Liver (tissue), 9 donors: ENCODE measurements around the gene SLC17A9. TPM values are rescaled to one million over a fixed set of nuclear protein-coding genes. Genes with fewer than 3 reads are reported as not detected.

Experiments
- DNase-seq: peaks from one replicate; pipeline ENCODE4 v3.0.0-alpha.2; 2017; ENCODE audit warnings: low spot score
- H3K27ac ChIP-seq, 2 donors: one replicate each; pipeline ENCODE4 v1.7.0; 2013; ENCODE audit warnings: inconsistent platforms in 2 of 2, low read length in 2 of 2, control low read depth in 1 of 2, low read depth in 1 of 2, mild to moderate bottlenecking in 1 of 2
- H3K27me3 ChIP-seq, 4 donors: one replicate each; pipeline versions ENCODE4 v1.6.1 to v1.7.0; 2013; ENCODE audit warnings: low read length in 3 of 4, inconsistent platforms in 1 of 4, mild to moderate bottlenecking in 1 of 4, moderate library complexity in 1 of 4; ENCODE audit not compliant: control insufficient read depth in 4 of 4, insufficient read depth in 4 of 4
- H3K36me3 ChIP-seq, 4 donors: one replicate each; pipeline versions ENCODE4 v1.6.1 to v1.7.0; 2013; ENCODE audit warnings: low read length in 3 of 4, mild to moderate bottlenecking in 3 of 4, low read depth in 1 of 4, moderate library complexity in 1 of 4; ENCODE audit not compliant: control insufficient read depth in 4 of 4, insufficient read depth in 3 of 4
- H3K4me1 ChIP-seq, 4 donors: one replicate each; pipeline versions ENCODE4 v1.6.1 to v1.7.0; 2013; ENCODE audit warnings: low read length in 3 of 4, mild to moderate bottlenecking in 3 of 4, moderate library complexity in 1 of 4; ENCODE audit not compliant: control insufficient read depth in 4 of 4, insufficient read depth in 4 of 4
- H3K4me3 ChIP-seq, 3 donors: one replicate each; pipeline versions ENCODE4 v1.6.1 to v1.7.0; 2013; ENCODE audit warnings: low read length in 3 of 3, control low read depth in 1 of 3, low read depth in 1 of 3, mild to moderate bottlenecking in 1 of 3
- H3K9ac ChIP-seq, 2 donors: one replicate each; pipeline ENCODE4 v1.7.0; 2013; ENCODE audit warnings: low read length in 2 of 2, mild to moderate bottlenecking in 2 of 2, moderate library complexity in 2 of 2, control low read depth in 1 of 2, low read depth in 1 of 2
- H3K9me3 ChIP-seq, 4 donors: one replicate each; pipeline versions ENCODE4 v1.6.1 to v1.7.0; 2013; ENCODE audit warnings: low read length in 3 of 4; ENCODE audit not compliant: control insufficient read depth in 4 of 4
- ATF3 ChIP-seq: IDR thresholded peaks from 2 replicates; pipeline ENCODE4 v1.6.1; 2016; ENCODE audit warnings: antibody characterized with exemption
- CTCF ChIP-seq: fragments of 150-350 bp; IDR thresholded peaks from 2 replicates; pipeline ENCODE4 v1.5.1; 2017; ENCODE audit warnings: improper control_type of control experiment, low read depth, low read length; ENCODE audit not compliant: missing input control
- EGR1 ChIP-seq, 2 donors: IDR thresholded peaks; 2 replicates each; pipeline ENCODE4 v1.6.1; 2016 to 2018; ENCODE audit warnings: antibody characterized with exemption in 2 of 2, low read depth in 2 of 2
- FOXA1 ChIP-seq: IDR thresholded peaks from 2 replicates; pipeline ENCODE4 v1.6.1; 2016; ENCODE audit warnings: antibody characterized with exemption
- GABPA ChIP-seq, 2 donors: IDR thresholded peaks in 1 of 2; conservative IDR thresholded peaks in 1 of 2; 2 replicates each; pipeline ENCODE4 v1.6.1; 2016; ENCODE audit warnings: antibody characterized with exemption in 2 of 2, mild to moderate bottlenecking in 1 of 2, moderate library complexity in 1 of 2
- HNF4A ChIP-seq, 2 donors: conservative IDR thresholded peaks; 2 replicates each; pipeline ENCODE4 v1.6.1; 2016; ENCODE audit warnings: antibody characterized with exemption in 2 of 2, mild to moderate bottlenecking in 2 of 2
- HNF4G ChIP-seq: IDR thresholded peaks from 2 replicates; pipeline ENCODE4 v1.6.1; 2016; ENCODE audit warnings: antibody characterized with exemption
- JUND ChIP-seq, 2 donors: IDR thresholded peaks; 2 replicates each; pipeline ENCODE4 v1.6.1; 2016; ENCODE audit warnings: antibody characterized with exemption in 2 of 2
- MAX ChIP-seq: IDR thresholded peaks from 2 replicates; pipeline ENCODE4 v1.6.1; 2016; ENCODE audit warnings: antibody characterized with exemption
- NR2F2 ChIP-seq: IDR thresholded peaks from 2 replicates; pipeline ENCODE4 v1.6.1; 2016; ENCODE audit warnings: antibody characterized with exemption
- RAD21 ChIP-seq, 2 donors: IDR thresholded peaks; 2 replicates each; pipeline ENCODE4 v1.6.1; 2016; ENCODE audit warnings: antibody characterized with exemption in 2 of 2, mild to moderate bottlenecking in 2 of 2
- RXRA ChIP-seq, 2 donors: IDR thresholded peaks; 2 replicates each; pipeline ENCODE4 v1.6.1; 2017 to 2018; ENCODE audit warnings: antibody characterized with exemption in 2 of 2, mild to moderate bottlenecking in 1 of 2
- SP1 ChIP-seq: IDR thresholded peaks from 2 replicates; pipeline ENCODE4 v1.6.1; 2018; ENCODE audit warnings: antibody characterized with exemption, mild to moderate bottlenecking
- TAF1 ChIP-seq: conservative IDR thresholded peaks from 2 replicates; pipeline ENCODE4 v1.6.1; 2016; ENCODE audit warnings: antibody characterized with exemption, mild to moderate bottlenecking
- YY1 ChIP-seq: IDR thresholded peaks from 2 replicates; pipeline ENCODE4 v1.6.1; 2016; ENCODE audit warnings: antibody characterized with exemption, mild to moderate bottlenecking
- WGBS: extraction: QIAGEN DNeasy Blood & Tissue Kit; methylation state at CpG from one replicate; pipeline ENCODE4 v1.1.7; 2013; 5-methylcytosine and 5-hydroxymethylcytosine counted together
- polyA plus RNA-seq, 2 donors: library from polyadenylated mRNA; stranded (reverse) in 1 of 2; unstranded in 1 of 2; fragments of 200-250 nt in 1 of 2; fragments of >200 nt in 1 of 2; fragmentation: Nextera tagmentation in 1 of 2; extraction: Ambion mirVana in 1 of 2; gene quantifications; one replicate each; pipeline versions ENCODE4 v1.2.1 to v1.2.3, GENCODE V29; 2013 to 2015
- total RNA-seq, 2 donors: library from RNA; depleted of rRNA; stranded (reverse); fragments of >200 nt; gene quantifications; one replicate each; pipeline ENCODE4 v1.2.3, GENCODE V29; 2014
- TF ChIP-seq, protein P1 (sequence below): IDR thresholded peaks from 2 replicates; pipeline ENCODE4 v1.6.1; 2016; ENCODE audit warnings: antibody characterized with exemption
- donor health status: healthy.
- donor health status: healthy.
- donor health status: healthy.
- donor health status: healthy.
- donor health status: healthy.

Gene SLC17A9
- total and polyA plus RNA-seq, 4 donors = 16.0 to 138 (median 64.6) TPM

DNA sequence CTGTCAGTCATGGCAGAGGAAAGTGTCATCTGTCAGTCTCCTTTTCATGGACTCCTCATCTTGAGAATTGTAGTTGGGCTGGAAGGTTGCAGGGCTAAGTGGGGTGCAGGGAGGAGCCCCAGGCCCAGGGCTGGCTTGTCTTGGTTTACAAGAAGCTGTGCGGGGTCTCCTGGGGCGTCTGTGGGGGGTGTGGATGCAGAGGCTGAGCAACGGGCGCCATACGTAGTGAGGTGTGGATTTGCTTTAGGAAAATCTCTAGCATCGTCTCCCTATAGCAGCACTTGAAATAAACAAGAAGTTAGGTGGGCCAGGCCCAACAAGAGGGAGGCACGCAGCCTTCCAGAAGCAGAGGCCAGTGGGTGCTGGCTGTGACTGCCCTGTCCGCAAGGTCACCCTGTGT is 1.8 kb upstream of the SLC17A9 start:
- no peak for DNase-seq
- Histone ChIP-seq H3K27ac (no peak overlapping the region), H3K4me3 (no peak overlapping the region), H3K9ac (no peak overlapping the region), H3K9me3 (no peaks in the 10 kb centered on the region), H3K4me1 (peaks cover 3 to 38% (median 26%) of the 10 kb centered on the region in 4 donors), H3K36me3 (peaks cover under 1 to 27% (median 3%) of the 10 kb centered on the region in 4 donors), H3K27me3 (no peaks in the 10 kb centered on the region)
- 98% methylated on average over 8 of the region's 8 CpGs for WGBS
- TF ChIP-seq HNF4A (conservative IDR thresholded peaks at IDR 0.05) (no peak), MAX (no peak), FOXA1 (no peak), CTCF (no peak), HNF4G (no peak), TAF1 (no peak), ATF3 (no peak), GABPA (IDR thresholded peaks at IDR 0.05 in 1 of 2, conservative IDR thresholded peaks at IDR 0.05 in 1 of 2) (no peak), RAD21 (IDR thresholded peaks at IDR 0.05) (no peak)

GRCh38 chr20:62951143-62951895 is 1.2 kb upstream of the SLC17A9 start:
- peak overlapping the region in 1 of 2 donors; percentile 93 for H3K27ac ChIP-seq
- peaks cover 3 to 41% (median 29%) of the 10 kb centered on the region in 4 donors for H3K4me1 ChIP-seq
- DNase-seq = no peak
- no peak overlapping the region for H3K4me3 ChIP-seq
- H3K9me3 ChIP-seq = no peaks in the 10 kb centered on the region
- no peak overlapping the region for H3K9ac ChIP-seq
- no peaks in the 10 kb centered on the region for H3K27me3 ChIP-seq
- H3K36me3 ChIP-seq = peaks cover 0 to 21% (median 0%) of the 10 kb centered on the region in 4 donors
- WGBS = 95% methylated on average over 11 of the region's 11 CpGs
- TF ChIP-seq GABPA (IDR thresholded peaks at IDR 0.05 in 1 of 2, conservative IDR thresholded peaks at IDR 0.05 in 1 of 2) = no peak
- TF ChIP-seq SP1 = no peak
- no peak for TF ChIP-seq CTCF
- TF ChIP-seq FOXA1 = no peak
- TF ChIP-seq YY1 = no peak
- no peak for TF ChIP-seq HNF4G
- TF ChIP-seq JUND (IDR thresholded peaks at IDR 0.05) = no peak
- no peak for TF ChIP-seq NR2F2
- no peak for TF ChIP-seq TAF1
- no peak for TF ChIP-seq EGR1 (IDR thresholded peaks at IDR 0.05; ENCODE audit: low read depth in 2 of 2)
- TF ChIP-seq RXRA (IDR thresholded peaks at IDR 0.05) = no peak
- TF ChIP-seq ATF3 = no peak
- no peak for TF ChIP-seq RAD21 (IDR thresholded peaks at IDR 0.05)
- TF ChIP-seq, protein P1, sequence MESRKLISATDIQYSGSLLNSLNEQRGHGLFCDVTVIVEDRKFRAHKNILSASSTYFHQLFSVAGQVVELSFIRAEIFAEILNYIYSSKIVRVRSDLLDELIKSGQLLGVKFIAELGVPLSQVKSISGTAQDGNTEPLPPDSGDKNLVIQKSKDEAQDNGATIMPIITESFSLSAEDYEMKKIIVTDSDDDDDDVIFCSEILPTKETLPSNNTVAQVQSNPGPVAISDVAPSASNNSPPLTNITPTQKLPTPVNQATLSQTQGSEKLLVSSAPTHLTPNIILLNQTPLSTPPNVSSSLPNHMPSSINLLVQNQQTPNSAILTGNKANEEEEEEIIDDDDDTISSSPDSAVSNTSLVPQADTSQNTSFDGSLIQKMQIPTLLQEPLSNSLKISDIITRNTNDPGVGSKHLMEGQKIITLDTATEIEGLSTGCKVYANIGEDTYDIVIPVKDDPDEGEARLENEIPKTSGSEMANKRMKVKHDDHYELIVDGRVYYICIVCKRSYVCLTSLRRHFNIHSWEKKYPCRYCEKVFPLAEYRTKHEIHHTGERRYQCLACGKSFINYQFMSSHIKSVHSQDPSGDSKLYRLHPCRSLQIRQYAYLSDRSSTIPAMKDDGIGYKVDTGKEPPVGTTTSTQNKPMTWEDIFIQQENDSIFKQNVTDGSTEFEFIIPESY = no peak
- TF ChIP-seq HNF4A (conservative IDR thresholded peaks at IDR 0.05) = no peak
